Fibroblast of peridontal ligament (primary cell): Measurements from ENCODE around the gene STPG3.

Source experiments
- DNase-seq: peaks from one replicate; pipeline ENCODE4 v3.0.0-alpha.2; 2010; ENCODE audit errors: extremely low read depth

STPG3 gene

DNA sequence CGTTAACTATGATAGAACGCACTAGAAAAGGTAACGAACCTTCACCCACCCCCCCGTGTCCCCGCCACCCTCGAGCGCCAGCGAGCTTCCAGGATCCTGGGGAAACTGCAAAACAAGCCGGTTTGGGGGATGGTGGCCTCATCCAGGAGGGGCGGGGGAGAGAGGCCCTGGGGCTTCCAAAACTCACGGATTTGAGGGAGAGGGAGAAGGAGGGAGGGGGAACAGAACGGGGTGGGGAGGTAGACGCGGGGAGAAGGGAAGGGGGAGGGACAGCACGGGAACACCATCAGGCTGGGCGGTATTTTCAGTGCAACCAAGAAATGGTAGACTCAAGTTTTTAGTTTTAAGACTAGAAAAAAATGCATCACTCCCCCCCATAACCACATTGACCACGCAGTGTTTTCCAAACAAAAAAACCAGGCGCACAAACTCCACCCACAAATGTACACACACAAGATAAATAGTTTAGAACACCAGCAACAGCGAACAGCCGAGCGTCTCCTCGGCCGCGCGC lies 49.5 kb downstream of the STPG3 start:
- DNase-seq: no peak

DNA sequence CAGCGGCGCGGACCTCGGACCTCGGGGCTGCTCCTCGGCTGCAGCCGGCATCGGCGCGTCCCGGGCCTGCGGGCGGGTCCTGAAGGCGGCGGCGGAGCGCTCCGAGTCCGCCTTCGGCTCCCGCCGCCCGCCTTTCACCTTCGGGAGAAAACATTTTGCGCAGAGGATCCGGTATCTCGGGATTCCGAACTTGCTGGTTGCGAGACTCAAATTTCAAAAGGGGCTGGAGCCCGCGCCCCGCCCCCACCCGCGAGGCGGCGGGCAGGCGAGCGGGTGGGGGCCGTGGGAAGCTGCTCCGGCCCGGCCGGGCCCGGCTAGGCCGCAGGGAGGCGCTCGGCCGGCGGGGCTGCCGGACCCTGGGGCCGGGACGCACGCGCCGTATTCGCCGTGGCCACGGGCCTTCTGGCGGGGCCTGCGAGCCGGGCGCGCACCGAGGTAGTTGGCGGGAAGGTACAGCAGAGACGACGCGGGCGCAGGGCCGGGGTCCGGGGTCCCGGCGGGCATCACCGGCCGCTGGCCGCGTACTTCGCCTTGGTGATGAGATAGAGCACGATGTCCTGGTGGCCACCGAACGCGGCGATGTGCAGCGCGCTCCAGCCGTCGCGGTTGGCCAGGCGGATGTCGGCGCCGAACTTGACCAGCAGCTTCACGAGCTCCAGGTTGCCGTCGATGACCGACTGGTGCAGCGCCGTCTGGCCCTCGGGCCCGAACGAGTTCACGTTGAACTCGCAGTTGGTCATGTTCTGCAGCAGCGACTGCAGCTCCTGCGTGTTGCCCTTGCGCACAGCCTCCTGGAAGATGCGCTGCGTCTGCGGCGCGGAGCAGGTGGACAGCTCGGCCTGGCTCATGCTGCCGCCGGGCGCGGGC lies 50.2 kb downstream of the STPG3 start:
- DNase-seq: no peak

DNA sequence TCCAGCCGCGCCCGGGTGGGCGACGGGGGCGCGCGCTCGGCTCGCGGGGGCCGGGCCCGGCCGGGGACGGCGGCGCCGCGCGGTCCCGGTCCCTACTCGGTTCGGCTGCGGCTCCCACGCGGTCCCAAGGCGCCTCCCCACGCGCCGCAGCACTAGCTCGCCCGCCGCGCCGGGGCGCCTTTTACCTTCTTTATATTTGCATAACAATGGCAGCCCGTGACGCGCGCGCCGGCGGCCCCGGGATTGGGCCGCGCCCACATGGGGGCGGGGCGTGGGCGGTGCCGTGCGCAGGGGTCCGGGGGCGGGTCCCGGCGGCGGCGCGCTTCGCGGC lies 51.0 kb downstream of the STPG3 start, which contains the start of gene NRARP:
NRARP (minus strand) TSS at position 154 of the 331 bp plus-strand sequence. CDS start 343 bp downstream, outside the sequence.
- DNase-seq: peak; percentile 43

DNA sequence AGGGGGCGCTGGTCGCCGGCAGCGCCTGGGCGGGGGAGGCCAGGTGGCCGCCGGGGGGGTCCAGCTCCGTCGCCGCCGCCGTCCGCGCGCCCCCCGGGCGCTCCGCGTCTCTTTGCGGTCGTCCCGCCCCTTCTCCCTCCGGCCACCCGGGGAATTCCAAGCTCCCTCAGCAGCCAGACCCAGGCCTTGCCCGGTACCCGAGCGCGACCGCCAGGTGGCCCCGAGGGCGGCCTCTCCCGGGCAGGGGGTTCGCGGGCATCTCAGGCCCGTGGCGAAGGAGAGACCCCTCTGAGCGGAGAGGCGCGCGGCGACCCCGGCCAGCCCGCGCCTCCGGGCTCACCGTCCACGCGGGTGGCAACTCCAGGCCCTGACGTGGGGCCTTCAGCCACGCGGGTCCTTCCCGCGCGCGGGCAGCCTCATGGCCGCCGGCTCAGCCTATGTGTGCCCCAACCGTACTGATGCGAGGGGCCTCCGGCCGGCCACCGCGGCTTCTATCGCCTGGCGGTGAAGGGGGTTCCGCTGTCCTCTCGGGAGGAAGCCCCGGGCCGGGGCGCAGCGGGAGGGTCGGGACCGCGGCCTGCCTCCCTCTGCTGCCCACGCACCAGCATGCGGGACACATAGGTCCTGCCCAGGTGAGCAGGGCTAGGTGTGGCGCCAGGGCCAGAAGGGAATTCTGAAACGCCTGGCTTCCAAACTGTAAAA lies 51.5 kb downstream of the STPG3 start:
- DNase-seq: no peak
